Glomerular endothelial cell (primary cell): ENCODE data around the gene FPR1. TPM values are rescaled to one million over a fixed set of nuclear protein-coding genes. Genes with fewer than 3 reads are reported as not detected.

ENCODE experiments used
- DNase-seq: peaks from one replicate; pipeline ENCODE4 v3.0.0-alpha.2; 2011; ENCODE audit warnings: low read depth, low spot score; ENCODE audit errors: extremely low read depth
- total RNA-seq: library from RNA; depleted of rRNA; stranded (reverse); fragments of >200 nt; gene quantifications from 2 replicates; pipeline ENCODE4 v1.2.3, GENCODE V29; 2015

Gene FPR1
- total RNA-seq, 1 donor from 2014 or later = not detected

- DNase-seq = no peak
Measured at GRCh38 chr19:51708811-51709210, 42.9 kb downstream of the FPR1 start.

DNA sequence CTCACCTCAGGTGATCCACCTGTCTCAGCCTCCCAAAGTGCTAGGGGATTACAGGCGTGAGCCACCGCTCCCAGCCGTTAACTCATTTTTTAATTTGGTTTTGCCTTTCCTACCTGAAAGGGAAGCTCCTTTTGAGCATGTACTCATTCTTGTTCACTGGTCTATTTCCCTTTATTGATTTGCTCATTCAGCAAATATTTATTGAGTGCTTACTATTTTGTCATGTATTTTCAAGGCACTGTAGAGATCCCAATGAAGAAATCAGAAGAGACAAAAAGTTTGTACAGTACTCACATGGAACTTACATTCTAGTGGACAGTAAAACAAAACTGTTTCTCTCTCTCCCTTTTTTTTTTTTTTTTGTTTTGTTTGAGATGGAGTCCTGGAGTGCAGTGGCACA lies 44.8 kb downstream of the FPR1 start:
- DNase-seq = no peak

GRCh38 chr19:51706296-51706695 lies 45.4 kb downstream of the FPR1 start:
- DNase-seq = no peak

- DNase-seq = no peak
Measured at GRCh38 chr19:51704626-51705025, 47.1 kb downstream of the FPR1 start.

GRCh38 chr19:51703575-51704515 lies 47.8 kb downstream of the FPR1 start:
- no peak for DNase-seq

GRCh38 chr19:51702825-51703574 lies 48.7 kb downstream of the FPR1 start:
- no peak for DNase-seq

DNA sequence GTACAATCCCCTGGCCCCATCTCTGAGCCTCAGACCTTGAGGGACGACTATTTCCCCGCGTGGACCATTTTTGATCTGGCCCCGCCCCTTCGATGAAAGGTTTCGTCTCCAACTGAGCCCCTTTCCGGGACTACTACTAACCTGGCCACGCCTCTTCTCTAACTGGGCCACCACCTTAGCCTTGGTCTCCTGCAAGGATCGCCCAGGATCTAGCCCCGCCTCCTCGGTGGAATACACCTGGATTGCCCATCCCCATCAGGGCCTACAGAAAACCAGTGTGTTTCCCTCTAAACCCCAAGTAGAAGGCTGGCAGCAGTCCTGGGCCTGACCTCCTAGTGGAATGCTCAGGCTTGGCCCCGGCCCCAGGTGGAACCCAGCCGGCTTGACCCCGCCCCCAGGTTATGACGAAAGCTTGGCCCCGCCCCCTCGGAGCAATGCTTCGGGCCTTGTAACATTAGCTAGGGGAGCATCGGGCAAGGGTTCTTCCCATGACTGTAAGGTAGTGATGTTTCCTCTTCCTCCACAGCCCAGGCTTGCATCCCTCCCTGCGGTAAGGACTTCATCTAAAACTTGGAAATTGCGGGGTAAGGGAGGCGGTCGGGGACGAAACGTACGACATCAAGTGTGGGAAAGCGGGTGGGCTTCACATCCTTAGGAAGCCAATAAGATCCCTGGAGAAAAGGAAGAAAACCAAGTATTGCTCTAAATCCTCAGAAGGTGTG lies 49.4 kb downstream of the FPR1 start:
- no peak for DNase-seq

DNA sequence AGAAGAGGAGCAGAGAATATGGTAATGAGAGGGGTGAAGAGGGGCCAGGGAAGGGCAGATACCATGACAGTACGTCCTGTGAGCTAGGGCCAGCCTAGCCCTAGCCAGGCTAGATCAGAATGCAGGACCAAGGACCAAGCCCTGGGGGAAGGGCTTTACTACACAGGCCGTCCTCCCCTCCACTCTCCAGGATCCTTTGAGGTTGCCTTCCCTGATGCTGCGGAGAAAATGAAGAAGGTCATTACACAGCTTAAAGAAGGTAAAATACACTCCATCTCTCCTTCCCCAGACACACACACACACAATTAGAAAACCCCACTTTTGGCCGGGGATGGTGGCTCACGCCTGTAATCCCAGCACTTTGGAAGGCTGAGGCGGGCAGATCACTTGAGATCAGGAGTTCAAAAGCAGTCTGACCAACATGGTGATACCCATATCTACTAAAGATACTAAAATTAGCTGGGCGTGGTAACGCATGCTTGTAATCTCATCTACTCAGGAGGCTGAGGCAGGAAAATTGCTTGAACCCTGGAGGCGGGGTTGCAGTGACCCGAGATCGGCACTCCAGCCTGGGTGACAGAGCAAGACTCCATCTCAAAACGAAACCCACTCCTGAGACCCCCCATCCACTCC lies 50.1 kb downstream of the FPR1 start:
- DNase-seq = no peak

GRCh38 chr19:51699170-51699569 lies 52.5 kb downstream of the FPR1 start:
- no peak for DNase-seq

- DNase-seq = no peak
Measured at GRCh38 chr19:51698296-51698695, 53.4 kb downstream of the FPR1 start.

GRCh38 chr19:51697169-51697776 lies 54.4 kb downstream of the FPR1 start:
- DNase-seq = no peak

GRCh38 chr19:51696606-51697005 lies 55.1 kb downstream of the FPR1 start:
- no peak for DNase-seq

Other genes starting within 250 kb of the FPR1 start
- not detected in 2 replicates for gene SIGLEC6, start 220.2 kb downstream of the FPR1 start, total RNA-seq
- 8.5 and 11.2 TPM in 2 replicates for gene ZNF175, start 180.6 kb downstream of the FPR1 start, total RNA-seq
- 0.93 TPM in 1 of 2 replicates, not detected in the other for gene SIGLEC5, start 121.5 kb downstream of the FPR1 start, total RNA-seq
- 0.35 and 0.44 TPM in 2 replicates for gene SIGLEC14, start 105.1 kb downstream of the FPR1 start, total RNA-seq
- 2.5 and 4.8 TPM in 2 replicates for gene SPACA6, start 58.5 kb downstream of the FPR1 start, total RNA-seq
- gene HAS1, start 27.9 kb downstream of the FPR1 start, total RNA-seq = not detected in 2 replicates
- gene FPR2, start 9.3 kb upstream of the FPR1 start, total RNA-seq = not detected in 2 replicates
- gene FPR3, start 43.3 kb upstream of the FPR1 start, total RNA-seq = not detected in 2 replicates
- 4.7 and 4.8 TPM in 2 replicates for gene ZNF577, start 136.1 kb upstream of the FPR1 start, total RNA-seq
- 3.6 and 6.8 TPM in 2 replicates for gene ZNF649, start 153.1 kb upstream of the FPR1 start, total RNA-seq
- 4.0 and 9.3 TPM in 2 replicates for gene ZNF613, start 175.6 kb upstream of the FPR1 start, total RNA-seq
- 4.1 and 5.7 TPM in 2 replicates for gene ZNF350, start 235.0 kb upstream of the FPR1 start, total RNA-seq